Loucy (cell line): Measurements from ENCODE around the gene NDFIP1.
"Not testable (repeated sequence)": the region's sequence is repeated elsewhere in the genome, so short reads cannot be mapped to it uniquely, and the experiment has no call there.

Experiments used
- H2AFZ ChIP-seq: fragments of 200-600 bp; sonication (generic); 2 replicates; pipeline ENCODE4 v1.6.0; 2016; ENCODE audit warnings: antibody characterized with exemption, mild to moderate bottlenecking, low read length, moderate library complexity
- H3F3A ChIP-seq: fragments of 200-600 bp; 2 replicates; pipeline ENCODE4 v1.6.0; 2016; ENCODE audit warnings: antibody characterized with exemption, low read depth, mild to moderate bottlenecking
- H3K27me3 ChIP-seq: fragments of 200-600 bp; sonication (generic); 2 replicates; pipeline ENCODE4 v1.6.1; 2014; ENCODE audit warnings: low read length, mild to moderate bottlenecking; ENCODE audit not compliant: insufficient read depth, poor library complexity, severe bottlenecking
- H3K36me3 ChIP-seq: fragments of 200-600 bp; sonication (generic); 2 replicates; pipeline ENCODE4 v1.6.1; 2016; ENCODE audit warnings: low read length; ENCODE audit not compliant: insufficient read depth
- H3K4me1 ChIP-seq: fragments of 200-600 bp; sonication (generic); 2 replicates; pipeline ENCODE4 v1.5.1; 2014; ENCODE audit warnings: low read length, mild to moderate bottlenecking; ENCODE audit not compliant: insufficient read depth, poor library complexity, severe bottlenecking
- H3K4me2 ChIP-seq: fragments of 200-600 bp; sonication (generic); 2 replicates; pipeline ENCODE4 v1.6.0; 2014; ENCODE audit warnings: antibody characterized with exemption, low read length, low read depth, mild to moderate bottlenecking; ENCODE audit not compliant: poor library complexity, severe bottlenecking
- H3K4me3 ChIP-seq: fragments of 200-600 bp; sonication (generic); 2 replicates; pipeline ENCODE4 v1.5.1; 2014; ENCODE audit warnings: low read length, mild to moderate bottlenecking, mixed read lengths; ENCODE audit not compliant: poor library complexity, severe bottlenecking
- H3K79me2 ChIP-seq: fragments of 200-600 bp; sonication (generic); 2 replicates; pipeline ENCODE4 v1.6.1; 2014; ENCODE audit warnings: low read length; ENCODE audit not compliant: insufficient read depth
- H3K9ac ChIP-seq: fragments of 200-600 bp; sonication (generic); 2 replicates; pipeline ENCODE4 v1.6.0; 2014; ENCODE audit warnings: mild to moderate bottlenecking, low read depth, low read length, moderate library complexity; ENCODE audit not compliant: poor library complexity, severe bottlenecking
- H3K9me2 ChIP-seq: fragments of 200-600 bp; sonication (generic); replicated peaks from 2 replicates; pipeline ENCODE4 v1.6.1; 2016; ENCODE audit warnings: low read depth, low read length, mixed read lengths
- H3K9me3 ChIP-seq: fragments of 200-600 bp; sonication (generic); 2 replicates; pipeline ENCODE4 v1.6.1; 2014; ENCODE audit warnings: mild to moderate bottlenecking, antibody characterized with exemption, low read length, low read depth; ENCODE audit not compliant: insufficient read depth
- H4K20me1 ChIP-seq: fragments of 200-600 bp; sonication (generic); 2 replicates; pipeline ENCODE4 v1.6.0; 2014; ENCODE audit warnings: antibody characterized with exemption, low read length, mild to moderate bottlenecking; ENCODE audit not compliant: insufficient read depth, poor library complexity, severe bottlenecking
- CTCF ChIP-seq: fragments of 200-600 bp; sonication (generic); conservative IDR thresholded peaks from 2 replicates; pipeline ENCODE4 v1.5.1; 2014; ENCODE audit warnings: mild to moderate bottlenecking, antibody characterized with exemption, low read length
- EZH2phosphoT487 ChIP-seq: fragments of 200-600 bp; IDR thresholded peaks from 2 replicates; pipeline ENCODE4 v1.6.1; 2018; ENCODE audit warnings: antibody characterized with exemption, mild to moderate bottlenecking, moderate library complexity, borderline replicate concordance

NDFIP1 gene

GRCh38 chr5:142153674-142154448, 45.3 kb downstream of the NDFIP1 start:
- H2AFZ ChIP-seq, result no peak overlapping the region
- H3K4me1 ChIP-seq, result no peaks in the 10 kb centered on the region
- no peaks in the 10 kb centered on the region for H3K79me2 ChIP-seq
- TF ChIP-seq CTCF (no peak), EZH2phosphoT487 (no peak)
- no peak overlapping the region for H3K9ac ChIP-seq
- no peaks in the 10 kb centered on the region for H3K9me2 ChIP-seq
- H3K4me2 ChIP-seq, result no peak overlapping the region
- no peaks in the 10 kb centered on the region for H3K36me3 ChIP-seq
- no peaks in the 10 kb centered on the region for H3F3A ChIP-seq
- H3K9me3 ChIP-seq, result no peaks in the 10 kb centered on the region
- no peaks in the 10 kb centered on the region for H4K20me1 ChIP-seq
- no peak overlapping the region for H3K4me3 ChIP-seq
- H3K27me3 ChIP-seq, result no peaks in the 10 kb centered on the region

GRCh38 chr5:142154449-142154841, 45.9 kb downstream of the NDFIP1 start:
- H3K9ac ChIP-seq, H3K9me2 ChIP-seq, H3K9me3 ChIP-seq, H3K79me2 ChIP-seq, H3F3A ChIP-seq, H3K36me3 ChIP-seq, H3K27me3 ChIP-seq, H3K4me3 ChIP-seq, H4K20me1 ChIP-seq, H2AFZ ChIP-seq, H3K4me2 ChIP-seq, H3K4me1 ChIP-seq: not testable (repeated sequence)

GRCh38 chr5:142156839-142157463, 48.4 kb downstream of the NDFIP1 start:
- Histone ChIP-seq H3F3A (no peaks in the 10 kb centered on the region), H3K4me1 (no peaks in the 10 kb centered on the region), H3K9ac (no peak overlapping the region), H3K79me2 (no peaks in the 10 kb centered on the region), H3K36me3 (no peaks in the 10 kb centered on the region), H3K27me3 (no peaks in the 10 kb centered on the region), H3K9me2 (no peaks in the 10 kb centered on the region), H3K9me3 (no peaks in the 10 kb centered on the region), H3K4me2 (no peak overlapping the region), H3K4me3 (no peak overlapping the region), H2AFZ (no peak overlapping the region), H4K20me1 (no peaks in the 10 kb centered on the region)
- TF ChIP-seq CTCF (no peak), EZH2phosphoT487 (no peak)
